Stimulated activated CD4-positive, alpha-beta T cell treated with anti-CD3 and anti-CD28 coated beads, TNF-alpha, amount 100 ng/mL, for 4 hours (primary cell): Measurements from ENCODE around the gene MANF.

Experiments
- DNase-seq, 3 experiments: peaks; one replicate each; pipeline ENCODE4 v3.0.0-alpha.2; 2020; ENCODE audit warnings: low read depth in 3 of 3

MANF gene

GRCh38 chr3:51434746-51435327 is 49.7 kb downstream of the MANF start:
- DNase-seq: peak in 1 of 3 experiments; percentile 7

- DNase-seq: no peak
Measured at GRCh38 chr3:51436998-51437639, 52.0 kb downstream of the MANF start.
